ENCODE results near the gene STK11.

- TF ChIP-seq EZH2 (IDR thresholded peaks at IDR 0.05; ENCODE audit: insufficient read depth, poor library complexity, severe bottlenecking) (no peak), EZH2phosphoT487 (IDR thresholded peaks at IDR 0.05; ENCODE audit: insufficient read depth, low read depth) (no peak)
Observed at GRCh38 chr19:1254530-1255185, 49.1 kb downstream of the STK11 start.

Data from GM23248 (cell line).